DMS153 treated with DMSO at 0.1 percent for 48 hours (cell line): Measurements from ENCODE around the gene KRTAP10-10.
"Not testable (repeated sequence)": the region's sequence is repeated elsewhere in the genome, so short reads cannot be mapped to it uniquely, and the experiment has no call there.

Source experiments
- DNase-seq: peaks from one replicate; lab custom pipeline; 2025; ENCODE audit not compliant: unreplicated experiment; lab: John Stamatoyannopoulos, UW

Gene KRTAP10-10, protein sequence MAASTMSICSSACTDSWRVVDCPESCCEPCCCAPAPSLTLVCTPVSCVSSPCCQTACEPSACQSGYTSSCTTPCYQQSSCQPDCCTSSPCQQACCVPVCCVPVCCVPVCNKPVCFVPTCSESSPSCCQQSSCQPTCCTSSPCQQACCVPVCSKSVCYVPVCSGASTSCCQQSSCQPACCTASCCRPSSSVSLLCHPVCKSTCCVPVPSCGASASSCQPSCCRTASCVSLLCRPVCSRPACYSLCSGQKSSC

DNA sequence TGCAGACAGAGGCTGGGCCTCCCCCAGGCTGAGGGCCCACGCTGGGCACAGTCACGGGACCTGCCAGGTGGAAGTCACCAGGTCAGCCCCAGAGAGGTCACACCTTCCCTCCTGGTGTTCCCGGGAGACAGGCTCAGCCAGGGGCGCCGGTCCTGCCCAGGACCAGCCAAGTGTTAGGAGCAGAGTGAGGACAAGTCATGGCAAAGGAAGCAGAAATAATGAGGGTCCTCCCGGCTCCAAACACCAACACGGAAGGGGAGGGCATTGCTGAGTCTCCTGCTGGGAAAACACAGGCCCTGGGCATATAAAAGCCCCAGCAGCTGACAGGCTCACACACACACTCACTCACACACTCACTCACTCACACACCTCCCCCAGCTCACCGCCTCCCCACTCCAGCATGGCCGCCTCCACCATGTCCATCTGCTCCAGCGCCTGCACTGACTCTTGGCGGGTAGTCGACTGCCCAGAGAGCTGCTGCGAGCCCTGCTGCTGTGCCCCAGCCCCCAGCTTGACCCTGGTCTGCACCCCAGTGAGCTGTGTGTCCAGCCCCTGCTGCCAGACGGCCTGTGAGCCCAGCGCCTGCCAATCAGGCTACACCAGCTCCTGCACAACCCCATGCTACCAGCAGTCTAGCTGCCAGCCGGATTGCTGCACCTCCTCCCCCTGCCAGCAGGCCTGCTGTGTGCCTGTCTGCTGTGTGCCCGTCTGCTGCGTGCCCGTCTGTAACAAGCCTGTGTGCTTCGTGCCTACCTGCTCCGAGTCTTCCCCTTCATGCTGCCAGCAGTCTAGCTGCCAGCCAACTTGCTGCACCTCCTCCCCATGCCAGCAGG is at the start of gene KRTAP10-10:
TSS of gene KRTAP10-10 (plus strand) at position 339 of the 833 bp plus-strand sequence. CDS start at position 401, 62 bp downstream.
- no peak for DNase-seq

DNA sequence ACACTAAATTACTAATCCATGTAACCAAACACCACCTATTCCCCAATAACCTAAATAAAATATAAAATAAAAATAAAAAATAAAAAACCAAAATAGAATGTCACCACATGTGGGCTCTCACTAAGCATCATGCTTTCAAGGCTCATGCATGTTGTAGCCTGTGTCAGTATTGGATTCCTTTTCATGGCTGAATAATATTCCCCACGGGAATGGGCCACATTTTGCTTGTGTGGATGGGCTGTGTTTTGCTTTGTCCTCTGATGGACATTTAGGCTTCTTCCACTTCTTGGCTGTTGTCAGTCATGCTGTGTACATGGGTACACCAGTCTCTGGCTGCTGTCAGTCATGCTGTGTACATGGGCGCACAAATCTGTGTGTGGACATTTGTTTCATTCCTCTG is 48.1 kb upstream of the KRTAP10-10 start:
- DNase-seq = no peak

DNA sequence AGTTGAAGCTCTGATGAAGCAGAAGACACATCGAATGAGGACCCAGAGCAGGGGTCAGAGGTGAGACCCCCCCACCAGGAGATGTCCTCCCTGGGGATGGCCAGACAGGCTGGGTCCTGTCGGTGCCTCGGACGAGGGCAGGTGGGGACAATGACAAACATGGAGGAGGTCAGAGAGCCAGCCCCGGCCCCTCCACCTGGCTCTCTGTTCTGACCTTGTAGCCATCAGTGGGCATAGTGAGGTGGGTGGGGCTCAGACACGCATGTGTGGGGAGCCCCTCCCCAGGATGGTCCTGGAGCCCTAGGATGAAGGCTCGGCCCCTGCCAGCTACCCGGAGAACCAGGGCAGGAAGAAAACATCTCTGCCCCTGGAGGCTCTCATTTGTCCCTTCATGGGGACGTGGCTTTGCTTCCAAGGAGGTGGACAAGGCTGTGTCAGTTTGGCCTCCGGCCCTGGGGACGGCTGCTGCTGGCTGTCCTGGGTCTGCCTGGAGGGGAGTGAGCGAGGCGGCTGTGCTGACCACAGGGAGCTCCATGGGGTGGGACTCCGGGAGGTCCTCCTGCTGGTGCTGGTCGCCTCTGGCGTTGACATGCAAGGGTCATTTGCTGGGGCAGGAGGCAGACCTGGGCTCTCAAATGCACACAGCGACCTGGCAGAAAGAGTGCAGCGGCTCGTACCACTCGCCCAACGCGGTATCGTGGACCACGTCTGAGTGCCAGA is 47.4 kb upstream of the KRTAP10-10 start:
- DNase-seq = no peak

DNA sequence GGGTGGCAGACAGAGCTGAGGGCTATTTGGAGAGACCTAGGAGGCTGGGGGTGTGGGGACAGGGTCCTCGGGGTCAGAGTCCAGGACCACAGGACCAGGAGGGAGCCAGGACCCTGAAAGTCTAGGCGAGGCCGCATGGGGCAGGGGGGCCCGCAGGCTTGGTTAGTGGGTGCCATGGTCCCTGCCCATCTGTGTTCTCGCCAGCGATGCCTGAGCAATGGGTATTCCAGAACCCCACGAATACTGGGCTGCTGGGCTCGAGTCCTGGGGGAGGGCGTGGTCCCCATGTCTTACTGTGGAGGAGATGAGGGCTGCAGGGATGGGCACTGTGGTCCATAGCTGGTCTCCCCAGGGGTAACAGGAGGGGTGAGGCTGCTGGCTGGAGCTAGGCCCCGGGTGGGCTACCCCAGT is 46.8 kb upstream of the KRTAP10-10 start:
- DNase-seq = no peak

DNA sequence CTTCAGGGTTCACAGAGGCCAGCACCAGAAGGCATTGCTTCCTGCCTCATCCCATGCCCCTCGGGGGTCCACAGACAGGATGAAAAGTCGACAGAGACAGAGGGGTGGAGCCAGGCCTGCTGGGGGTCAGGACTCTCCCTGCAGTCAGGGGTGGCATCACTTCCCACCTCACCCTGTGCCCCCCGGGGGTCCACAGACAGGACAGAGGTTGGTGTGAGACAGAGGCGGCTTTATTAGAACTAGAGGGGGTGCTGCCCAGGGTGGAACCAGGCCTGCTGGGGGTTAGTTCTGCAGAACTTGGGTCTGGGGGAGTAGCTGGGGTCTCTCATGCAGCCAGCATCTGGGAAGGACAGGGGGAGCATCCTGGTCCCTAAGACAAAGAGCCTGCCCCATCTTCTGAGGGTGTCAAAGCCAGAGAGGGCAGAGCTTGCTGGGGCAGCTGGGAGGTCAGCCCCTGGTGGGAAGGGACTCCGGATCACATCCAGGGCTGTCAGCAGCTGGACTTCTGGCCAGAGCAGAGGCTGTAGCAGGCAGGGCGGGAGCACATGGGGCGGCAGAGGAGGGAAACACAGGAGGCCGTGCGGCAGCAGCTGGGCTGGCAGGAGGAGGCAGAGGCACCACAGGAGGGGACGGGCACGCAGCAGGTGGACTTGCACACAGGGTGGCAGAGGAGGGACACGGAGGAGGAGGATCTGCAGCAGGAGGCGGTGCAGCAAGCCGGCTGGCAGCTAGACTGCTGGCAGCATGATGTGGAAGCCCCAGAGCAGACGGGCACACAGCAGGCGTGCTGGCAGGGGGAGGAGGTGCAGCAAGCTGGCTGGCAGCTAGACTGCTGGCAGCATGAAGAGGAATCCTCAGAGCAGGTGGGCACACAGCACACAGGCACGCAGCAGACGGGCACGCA is 46.0 kb upstream of the KRTAP10-10 start:
- DNase-seq = not testable (repeated sequence)

DNA sequence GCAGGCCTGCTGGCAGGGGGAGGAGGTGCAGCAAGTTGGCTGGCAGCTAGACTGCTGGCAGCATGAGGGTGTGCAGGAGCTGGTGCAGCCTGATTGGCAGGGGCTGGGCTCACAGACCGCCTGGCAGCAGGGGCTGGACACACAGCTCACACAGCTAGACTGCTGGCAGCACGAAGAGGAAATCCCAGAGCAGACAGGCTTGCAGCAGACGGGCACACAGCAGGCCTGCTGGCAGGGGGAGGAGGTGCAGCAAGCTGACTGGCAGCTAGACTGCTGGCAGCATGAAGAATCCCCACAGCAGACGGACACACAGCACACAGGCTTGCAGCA is 45.4 kb upstream of the KRTAP10-10 start:
- DNase-seq = not testable (repeated sequence)

DNA sequence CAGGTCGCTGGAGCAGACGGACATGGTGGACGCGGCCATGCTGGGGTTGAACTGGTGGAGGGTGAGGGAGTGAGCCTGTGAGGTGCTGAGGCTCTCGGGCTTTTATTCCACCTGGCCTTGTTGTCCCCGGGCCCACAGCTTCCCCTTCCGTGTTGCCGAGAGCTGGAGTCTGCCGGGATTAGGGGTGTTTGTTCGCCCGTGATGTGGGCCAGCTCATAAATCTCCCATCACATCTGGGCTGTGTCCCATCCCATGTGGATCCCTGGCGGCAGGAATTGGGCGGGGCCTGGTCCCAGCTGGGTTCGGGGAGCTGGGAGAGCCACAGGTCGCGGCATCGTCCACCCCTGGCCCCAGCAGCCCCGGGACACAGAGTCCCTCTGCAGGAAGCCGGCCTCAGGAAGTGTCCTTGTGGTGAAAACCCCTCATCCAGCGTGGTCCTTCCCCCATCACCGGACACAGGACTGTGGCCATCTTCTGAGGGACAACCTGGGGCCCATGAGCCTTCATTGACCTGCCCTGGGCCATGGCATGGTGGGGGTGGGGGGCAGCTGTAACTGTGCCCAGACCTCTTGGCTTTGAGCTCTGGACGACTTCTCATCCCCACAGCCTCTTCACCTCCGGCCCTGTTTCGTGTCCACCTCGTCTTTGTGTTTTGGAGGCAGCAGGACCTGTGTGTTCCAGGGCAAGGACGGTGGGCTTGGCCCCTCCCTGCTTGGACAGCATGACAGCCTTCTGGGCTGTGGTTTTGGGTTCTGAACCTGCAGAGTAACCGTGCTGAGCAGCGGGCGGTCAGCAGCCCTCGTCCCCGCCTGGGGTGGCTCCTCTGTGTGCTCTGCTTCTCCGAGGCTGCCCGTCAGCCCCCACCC is 44.5 kb upstream of the KRTAP10-10 start, which contains the start of gene KRTAP10-6:
TSS of gene KRTAP10-6 (minus strand) at position 60 of the 866 bp plus-strand sequence. CDS start at position 39, 21 bp downstream.
- DNase-seq = no peak

DNA sequence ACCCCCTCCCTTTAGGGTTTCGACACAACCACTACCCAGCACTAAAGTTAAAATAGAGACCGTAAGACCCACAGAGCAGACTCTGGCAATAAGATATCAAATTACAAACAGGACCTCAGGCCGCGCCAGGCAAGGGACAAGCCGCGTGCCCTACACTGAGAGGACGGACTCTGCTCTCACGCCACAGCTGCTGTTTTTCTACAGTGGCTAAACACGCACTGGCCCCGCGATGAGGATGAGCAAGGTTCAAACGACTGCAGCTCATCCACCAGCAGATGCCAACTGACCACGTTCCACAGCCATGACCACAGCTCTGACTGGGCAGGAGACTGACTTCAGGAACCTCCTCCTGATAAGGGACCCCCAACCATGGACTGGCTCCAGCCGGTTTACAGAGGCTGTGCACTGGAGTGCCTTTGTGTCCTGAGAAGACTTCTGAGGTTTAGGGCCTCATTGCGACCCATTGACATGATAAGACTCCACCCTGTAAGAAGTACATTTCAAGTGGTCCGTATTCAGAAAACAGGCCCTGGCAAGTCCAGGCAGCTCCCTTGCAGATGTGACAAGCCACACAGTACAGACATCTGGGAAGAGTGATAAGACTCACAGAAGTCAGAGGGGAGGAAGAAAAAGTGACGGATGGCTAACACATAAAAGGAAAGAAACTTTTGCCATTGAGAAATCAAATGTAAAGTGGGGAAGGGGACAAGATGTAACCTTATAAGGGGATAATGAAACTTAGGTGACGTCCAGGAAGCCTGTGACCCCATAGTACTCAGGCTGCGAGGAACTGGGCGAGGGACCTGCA is 43.4 kb upstream of the KRTAP10-10 start:
- no peak for DNase-seq

DNA sequence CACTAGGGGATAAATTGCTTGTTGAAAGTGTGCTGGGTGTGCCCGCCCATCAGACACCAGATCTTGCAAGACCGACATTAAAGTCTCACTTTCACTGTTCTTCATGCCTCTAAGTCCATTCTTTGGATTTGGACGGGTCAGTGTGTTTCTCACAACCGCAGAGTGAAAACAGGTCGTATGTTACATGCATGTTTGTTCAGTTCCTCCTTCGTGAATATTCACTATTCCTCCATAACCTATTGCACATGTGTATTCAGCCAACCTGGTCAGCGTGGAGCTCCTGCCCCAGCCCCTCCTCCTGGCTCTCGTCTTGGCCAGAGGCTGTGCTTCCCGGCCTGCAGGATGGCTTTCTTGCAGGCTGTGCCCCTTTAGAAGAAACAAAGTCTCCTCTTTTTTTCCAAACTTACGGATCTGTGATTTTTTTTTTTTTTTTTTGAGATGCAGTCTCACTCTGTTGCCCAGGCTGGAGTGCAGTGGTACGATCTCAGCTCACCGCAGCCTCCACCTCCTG is 42.7 kb upstream of the KRTAP10-10 start:
- no peak for DNase-seq

DNA sequence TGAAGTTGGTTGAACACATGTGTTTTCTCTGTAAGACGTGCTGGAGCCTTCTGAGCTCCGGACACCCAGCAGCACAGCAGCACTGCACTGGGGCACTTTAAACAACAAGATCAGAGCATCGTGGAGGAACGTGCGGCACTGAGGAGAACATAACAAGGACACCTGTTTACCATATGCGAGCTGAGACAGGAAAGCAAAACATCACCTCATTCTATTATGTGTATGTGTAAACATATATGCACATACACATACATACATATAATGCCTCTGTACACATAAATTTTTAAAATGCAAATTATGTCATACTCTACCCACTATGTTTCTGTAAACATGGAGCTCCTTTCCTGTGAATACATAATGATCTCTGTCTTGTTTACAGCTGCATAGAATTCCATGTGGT is 41.6 kb upstream of the KRTAP10-10 start:
- DNase-seq = no peak

DNA sequence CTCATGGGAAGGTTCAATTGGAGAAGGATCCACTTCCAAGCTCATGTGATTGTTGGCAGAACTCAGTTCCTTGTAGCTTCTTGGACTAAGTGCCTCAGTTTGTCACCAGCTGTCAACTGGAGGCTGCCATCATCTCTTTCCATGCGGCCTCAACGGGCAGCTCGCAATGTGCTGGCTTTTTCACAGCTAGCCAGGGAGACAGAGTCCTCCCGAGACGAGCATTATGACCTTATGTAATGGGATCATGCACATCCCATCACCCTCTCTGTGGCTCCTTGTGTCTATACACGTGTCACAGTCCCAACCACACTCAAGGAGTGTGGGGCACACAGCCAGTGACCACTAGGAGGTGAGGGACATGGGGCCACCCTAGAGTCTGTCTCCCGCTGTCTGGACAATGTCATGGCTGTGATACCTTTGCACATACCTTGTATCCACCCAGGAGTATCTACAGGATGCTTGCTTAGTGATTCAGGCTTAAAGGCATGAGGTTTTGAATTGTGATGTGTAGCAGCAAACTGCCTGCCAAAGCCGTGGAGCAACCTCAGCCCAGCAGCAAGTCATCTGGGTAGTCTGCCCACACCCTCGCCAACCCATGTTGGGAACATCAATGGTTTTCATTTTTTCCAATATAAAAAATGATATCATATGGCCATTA is 41.0 kb upstream of the KRTAP10-10 start:
- DNase-seq = no peak

DNA sequence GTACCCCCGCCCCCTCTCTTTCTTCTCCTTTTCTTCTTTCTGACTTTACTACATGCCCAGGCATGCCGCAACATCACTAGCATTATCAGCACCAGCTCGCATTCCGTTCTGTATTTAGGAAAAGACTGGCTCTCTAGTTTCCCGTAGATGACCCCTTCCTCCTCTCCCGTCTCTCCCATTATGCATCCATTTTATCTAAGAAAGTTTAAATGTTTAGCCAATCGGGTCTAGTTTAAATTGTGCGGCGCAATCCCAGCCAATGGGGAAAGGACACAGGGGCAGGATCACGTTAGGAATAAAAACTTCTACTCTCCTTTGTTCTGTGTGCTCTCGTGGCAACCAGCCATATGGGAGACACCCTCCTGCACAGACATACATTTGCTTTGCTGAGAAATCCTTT is 39.1 kb upstream of the KRTAP10-10 start:
- DNase-seq = no peak

DNA sequence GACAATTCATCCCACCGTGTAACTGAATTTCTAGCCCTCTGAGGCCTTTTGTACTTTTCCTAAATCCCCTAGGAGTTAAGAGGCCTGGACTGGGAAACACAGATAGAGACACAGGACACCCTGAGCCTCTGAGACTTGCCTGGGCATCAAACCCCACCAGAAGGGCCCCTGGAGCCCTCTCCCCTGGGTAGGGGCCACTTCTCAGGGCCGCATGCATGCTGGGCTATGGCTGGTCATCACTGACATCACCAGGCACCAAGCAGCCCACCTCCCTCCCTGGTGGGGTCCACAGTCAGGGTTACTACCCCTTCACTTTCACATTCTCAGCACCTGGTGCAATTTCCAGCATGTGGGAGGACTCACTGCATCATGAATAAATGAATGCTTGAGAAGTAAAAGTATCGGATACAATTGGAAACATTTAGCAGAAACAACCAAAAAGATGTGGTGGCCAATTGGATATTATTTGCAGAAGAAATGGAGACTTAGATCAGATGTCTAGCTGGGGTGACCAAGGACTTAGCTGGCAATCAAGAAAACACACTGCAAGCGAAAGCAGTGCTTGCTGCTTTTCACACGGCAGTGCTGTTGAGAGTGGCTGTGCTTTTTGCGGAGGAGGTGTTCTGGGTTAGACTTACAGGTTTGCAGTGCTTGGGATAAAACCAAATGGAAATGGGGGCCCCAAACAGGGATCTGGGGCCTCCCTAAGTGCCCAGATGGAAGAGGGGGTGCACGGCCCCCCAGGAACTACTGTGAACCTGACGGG is 37.7 kb upstream of the KRTAP10-10 start:
- no peak for DNase-seq

DNA sequence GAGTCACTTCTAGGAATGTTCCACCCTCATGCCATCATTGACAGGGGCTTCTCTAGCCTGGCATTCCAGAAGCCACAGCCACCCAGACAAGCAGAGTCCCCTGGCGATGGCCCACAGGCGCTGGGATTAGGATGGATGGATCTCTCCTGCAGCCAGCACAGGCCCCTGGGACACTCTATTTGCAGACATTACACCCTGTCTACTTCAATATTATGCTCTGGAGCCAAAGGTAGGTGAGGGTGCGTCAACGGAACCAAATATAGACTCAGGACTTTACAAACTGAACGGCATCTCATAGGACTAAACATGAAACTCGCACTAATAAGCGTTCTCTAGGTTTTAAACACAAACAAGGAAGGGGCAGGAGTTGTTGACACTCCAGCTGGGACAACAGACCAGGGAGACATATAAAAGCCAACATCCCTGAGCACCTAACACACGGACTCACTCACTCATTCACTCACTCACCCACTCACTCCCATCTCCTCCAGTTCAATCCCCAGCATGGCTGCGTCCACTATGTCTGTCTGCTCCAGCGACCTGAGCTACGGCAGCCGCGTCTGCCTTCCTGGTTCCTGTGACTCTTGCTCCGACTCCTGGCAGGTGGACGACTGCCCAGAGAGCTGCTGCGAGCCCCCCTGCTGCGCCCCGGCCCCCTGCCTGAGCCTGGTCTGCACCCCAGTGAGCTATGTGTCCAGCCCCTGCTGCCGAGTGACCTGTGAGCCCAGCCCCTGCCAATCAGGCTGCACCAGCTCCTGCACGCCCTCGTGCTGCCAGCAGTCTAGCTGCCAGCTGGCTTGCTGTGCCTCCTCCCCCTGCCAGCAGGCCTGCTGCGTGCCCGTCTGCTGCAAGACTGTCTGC is 36.8 kb upstream of the KRTAP10-10 start, which contains the start of gene KRTAP10-7:
TSS of gene KRTAP10-7 (plus strand) at position 480 of the 861 bp plus-strand sequence. CDS start at position 505, 25 bp downstream.
- DNase-seq = not testable (repeated sequence)

DNA sequence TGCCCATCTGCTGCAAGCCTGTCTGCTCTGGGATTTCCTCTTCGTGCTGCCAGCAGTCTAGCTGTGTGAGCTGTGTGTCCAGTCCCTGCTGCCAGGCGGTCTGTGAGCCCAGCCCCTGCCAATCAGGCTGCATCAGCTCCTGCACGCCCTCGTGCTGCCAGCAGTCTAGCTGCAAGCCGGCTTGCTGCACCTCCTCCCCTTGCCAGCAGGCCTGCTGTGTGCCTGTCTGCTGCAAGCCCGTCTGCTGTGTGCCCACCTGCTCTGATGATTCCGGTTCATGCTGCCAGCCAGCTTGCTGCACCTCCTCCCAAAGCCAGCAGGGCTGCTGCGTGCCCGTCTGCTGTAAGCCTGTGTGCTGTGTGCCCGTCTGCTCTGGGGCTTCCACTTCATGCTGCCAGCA is 36.1 kb upstream of the KRTAP10-10 start:
- DNase-seq = not testable (repeated sequence)
